ENCODE results near the gene TMEM63A.

GRCh38 chr1:225896494-225896893, 14.3 kb upstream of the TMEM63A start:
- TF ChIP-seq CTCF (IDR thresholded peaks at IDR 0.05): no peak
- no peak for TF ChIP-seq EZH2 (IDR thresholded peaks at IDR 0.05)
- no peak for TF ChIP-seq EZH2phosphoT487 (IDR thresholded peaks at IDR 0.05)
